Breast epithelium (tissue), 3 donors: Measurements from ENCODE around the gene FASTKD3.

Experiments
- POLR2A ChIP-seq: fragments of 450-650 bp; IDR thresholded peaks from one replicate; pipeline ENCODE4 v1.6.1; 2016; ENCODE audit warnings: antibody characterized with exemption, mild to moderate bottlenecking, moderate library complexity
- TF ChIP-seq, protein P1 (sequence below), 3 donors: fragments of 450-650 bp; IDR thresholded peaks; one replicate each; pipeline ENCODE4 v1.5.1; 2016 to 2017; ENCODE audit warnings: antibody characterized with exemption in 3 of 3, mild to moderate bottlenecking in 3 of 3, moderate library complexity in 3 of 3

- TF ChIP-seq, protein P1, sequence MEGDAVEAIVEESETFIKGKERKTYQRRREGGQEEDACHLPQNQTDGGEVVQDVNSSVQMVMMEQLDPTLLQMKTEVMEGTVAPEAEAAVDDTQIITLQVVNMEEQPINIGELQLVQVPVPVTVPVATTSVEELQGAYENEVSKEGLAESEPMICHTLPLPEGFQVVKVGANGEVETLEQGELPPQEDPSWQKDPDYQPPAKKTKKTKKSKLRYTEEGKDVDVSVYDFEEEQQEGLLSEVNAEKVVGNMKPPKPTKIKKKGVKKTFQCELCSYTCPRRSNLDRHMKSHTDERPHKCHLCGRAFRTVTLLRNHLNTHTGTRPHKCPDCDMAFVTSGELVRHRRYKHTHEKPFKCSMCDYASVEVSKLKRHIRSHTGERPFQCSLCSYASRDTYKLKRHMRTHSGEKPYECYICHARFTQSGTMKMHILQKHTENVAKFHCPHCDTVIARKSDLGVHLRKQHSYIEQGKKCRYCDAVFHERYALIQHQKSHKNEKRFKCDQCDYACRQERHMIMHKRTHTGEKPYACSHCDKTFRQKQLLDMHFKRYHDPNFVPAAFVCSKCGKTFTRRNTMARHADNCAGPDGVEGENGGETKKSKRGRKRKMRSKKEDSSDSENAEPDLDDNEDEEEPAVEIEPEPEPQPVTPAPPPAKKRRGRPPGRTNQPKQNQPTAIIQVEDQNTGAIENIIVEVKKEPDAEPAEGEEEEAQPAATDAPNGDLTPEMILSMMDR (IDR thresholded peaks at IDR 0.05): no peak
- no peak for TF ChIP-seq POLR2A
Observed at GRCh38 chr5:7837403-7837802, 31.4 kb downstream of the FASTKD3 start.
